Mesenteric fat pad (tissue), 1 donor: ENCODE results near the gene TMEM89. TPM values are rescaled to one million over a fixed set of nuclear protein-coding genes. Genes with fewer than 3 reads are reported as not detected.
A peak's percentile ranks its signal among the peaks of the same experiment; 100 is the strongest.

ENCODE experiments used
- DNase-seq: peaks from one replicate; pipeline ENCODE4 v3.0.0-alpha.2; 2020; ENCODE audit warnings: low spot score
- total RNA-seq: library from RNA; stranded (reverse); fragmentation: NEBNext Ultra II Directional; extraction: Animal tissue kit (Norgen Biotek cat#: 25700); gene quantifications from one replicate; pipeline ENCODE4 v1.2.1, GENCODE V29; 2021
- donor health status: DM: yes; HTN: yes; CAD: no.

The TMEM89 gene
- total RNA-seq, 1 donor from 2014 or later = not detected

GRCh38 chr3:48617559-48617958 is 4.0 kb downstream of the TMEM89 start:
- no peak for DNase-seq

- no peak for DNase-seq
Measured at GRCh38 chr3:48614044-48614443, 7.5 kb downstream of the TMEM89 start.

- no peak for DNase-seq
Measured at GRCh38 chr3:48612309-48612708, 9.3 kb downstream of the TMEM89 start.

GRCh38 chr3:48609088-48610005 is 12.2 kb downstream of the TMEM89 start, which contains the start of gene UQCRC1:
TSS of gene UQCRC1 (minus strand) at chr3:48609646. CDS start at chr3:48609620, 26 bp downstream.
- peak; percentile 97 for DNase-seq

- DNase-seq = no peak
Measured at GRCh38 chr3:48607519-48607918, 14.1 kb downstream of the TMEM89 start.

GRCh38 chr3:48601622-48601994 is 20.0 kb downstream of the TMEM89 start:
- DNase-seq = no peak

- no peak for DNase-seq
Measured at GRCh38 chr3:48600711-48601621, 20.6 kb downstream of the TMEM89 start.

GRCh38 chr3:48599509-48600285 is 21.9 kb downstream of the TMEM89 start:
- no peak for DNase-seq

GRCh38 chr3:48599077-48599501 is 22.5 kb downstream of the TMEM89 start:
- no peak for DNase-seq

- no peak for DNase-seq
Measured at GRCh38 chr3:48598323-48599076, 23.1 kb downstream of the TMEM89 start.

GRCh38 chr3:48597408-48597800 is 24.2 kb downstream of the TMEM89 start:
- DNase-seq = no peak

- no peak for DNase-seq
Measured at GRCh38 chr3:48596676-48597407, 24.7 kb downstream of the TMEM89 start.

- no peak for DNase-seq
Measured at GRCh38 chr3:48596157-48596556, 25.4 kb downstream of the TMEM89 start.

GRCh38 chr3:48595526-48596121 is 25.9 kb downstream of the TMEM89 start:
- no peak for DNase-seq

- no peak for DNase-seq
Measured at GRCh38 chr3:48595075-48595525, 26.5 kb downstream of the TMEM89 start, which contains the start of gene COL7A1. TSS of gene COL7A1 (minus strand) at chr3:48595329. CDS start at chr3:48595159, 170 bp downstream.

GRCh38 chr3:48594417-48595049 is 27.0 kb downstream of the TMEM89 start:
- no peak for DNase-seq

GRCh38 chr3:48593337-48593736 is 28.2 kb downstream of the TMEM89 start:
- DNase-seq = no peak

- no peak for DNase-seq
Measured at GRCh38 chr3:48592519-48593087, 29.0 kb downstream of the TMEM89 start.
